AG08395 (cell line): ENCODE data around the gene RELN.
"Not testable (repeated sequence)": the region's sequence is repeated elsewhere in the genome, so short reads cannot be mapped to it uniquely, and the experiment has no call there.

ENCODE experiments used
- DNase-seq: peaks from one replicate; pipeline ENCODE4 v3.0.0; 2012; ENCODE audit warnings: mixed read lengths, low spot score

RELN gene

GRCh38 chr7:103560136-103560535, 429.3 kb downstream of the RELN start:
- no peak for DNase-seq

DNA sequence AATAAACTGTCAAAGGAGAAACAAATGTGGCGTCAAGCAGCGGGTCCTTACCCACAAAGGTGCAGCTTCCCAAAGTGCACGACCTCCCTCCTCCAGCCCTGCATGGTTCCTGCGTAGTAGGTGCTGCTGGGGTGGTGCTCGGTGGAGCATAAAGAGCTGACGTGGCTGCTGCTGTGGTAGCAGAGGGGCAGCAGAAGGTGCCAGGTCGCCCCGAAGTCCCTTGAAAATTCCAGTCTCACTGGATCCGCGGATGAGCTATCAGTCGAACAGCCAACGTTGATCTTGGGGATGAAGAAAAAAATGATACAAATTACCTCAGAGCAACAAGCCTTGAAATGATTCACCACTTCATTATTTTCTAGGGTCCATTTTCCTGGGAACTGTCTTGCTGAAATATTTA, 438.4 kb downstream of the RELN start:
- no peak for DNase-seq

DNA sequence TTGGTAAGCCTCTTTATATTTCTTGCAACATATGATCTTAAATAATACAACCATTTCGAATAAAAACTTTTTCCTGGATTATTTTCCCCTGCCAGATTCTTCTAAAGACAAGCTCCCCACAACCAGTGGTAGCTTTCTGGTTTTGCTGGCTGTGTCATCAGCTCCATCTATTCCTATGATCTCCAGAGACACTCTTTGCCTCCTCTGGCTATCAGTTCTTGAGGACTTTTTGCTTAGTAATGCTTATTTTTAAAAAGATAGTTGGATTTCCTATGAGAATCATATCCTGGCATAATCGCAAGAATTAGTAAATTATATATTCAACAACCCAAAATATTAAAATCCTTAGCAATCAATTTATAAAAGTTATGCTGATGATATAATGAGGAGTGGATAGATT, 439.7 kb downstream of the RELN start:
- DNase-seq: no peak

GRCh38 chr7:103547451-103548284, 441.8 kb downstream of the RELN start:
- DNase-seq: no peak

DNA sequence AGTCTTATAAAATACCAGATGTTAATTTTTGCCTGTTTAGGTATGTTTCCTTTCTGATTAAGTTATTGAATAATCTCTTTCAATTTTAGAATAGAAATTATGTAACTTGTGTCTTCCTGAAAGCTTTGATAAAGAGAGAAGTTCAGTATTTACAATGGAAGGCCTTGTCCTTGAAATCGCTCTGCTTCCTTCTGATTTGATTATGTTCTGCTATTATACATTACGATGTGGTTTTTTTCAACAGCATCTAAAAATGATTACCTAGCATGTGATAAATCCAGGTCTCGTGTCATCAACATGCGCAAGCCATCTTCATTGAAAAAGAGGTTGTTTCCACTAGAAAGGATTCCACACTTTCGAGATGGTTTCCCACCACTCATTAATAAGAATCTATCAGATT, 447.0 kb downstream of the RELN start:
- no peak for DNase-seq

DNA sequence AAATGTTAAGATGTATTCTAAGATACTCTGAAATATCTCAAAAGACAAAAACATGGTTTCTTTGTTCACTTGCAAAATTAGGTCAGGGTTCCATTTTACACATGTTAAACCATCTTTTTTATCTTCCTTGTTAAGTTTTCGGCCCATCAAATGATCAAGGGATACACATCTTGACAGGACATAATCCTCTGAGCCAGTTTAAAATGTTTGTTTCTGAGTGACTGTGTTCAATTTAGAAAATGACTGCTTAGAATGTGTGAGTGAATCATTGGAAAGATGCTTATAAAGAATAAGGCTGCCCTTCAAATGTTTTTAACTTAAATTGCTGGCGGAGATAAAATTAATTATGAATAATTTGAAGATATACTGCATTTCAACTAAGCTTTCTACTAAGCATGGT, 447.5 kb downstream of the RELN start:
- no peak for DNase-seq

DNA sequence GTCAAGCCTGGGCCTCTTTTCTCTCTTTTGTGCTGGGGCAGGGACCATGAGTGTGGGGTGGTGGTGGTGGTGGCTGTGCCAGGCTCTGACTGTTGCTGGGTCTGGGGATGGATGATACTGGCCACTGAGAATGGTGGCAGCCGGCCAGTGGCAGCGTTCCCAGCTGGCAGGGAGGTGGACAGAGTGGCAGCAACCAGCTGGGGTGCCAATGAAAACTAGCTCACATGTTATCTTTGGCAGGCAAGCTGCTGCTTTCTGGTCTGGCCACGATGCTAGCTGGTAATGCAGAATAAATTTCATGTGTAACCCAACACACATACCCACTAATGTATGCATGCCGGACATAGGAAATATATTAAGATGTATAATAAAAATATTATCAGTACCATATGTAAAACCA, 448.4 kb downstream of the RELN start:
- DNase-seq: no peak

- DNase-seq: no peak
Measured at GRCh38 chr7:103540338-103540737, 449.1 kb downstream of the RELN start.

DNA sequence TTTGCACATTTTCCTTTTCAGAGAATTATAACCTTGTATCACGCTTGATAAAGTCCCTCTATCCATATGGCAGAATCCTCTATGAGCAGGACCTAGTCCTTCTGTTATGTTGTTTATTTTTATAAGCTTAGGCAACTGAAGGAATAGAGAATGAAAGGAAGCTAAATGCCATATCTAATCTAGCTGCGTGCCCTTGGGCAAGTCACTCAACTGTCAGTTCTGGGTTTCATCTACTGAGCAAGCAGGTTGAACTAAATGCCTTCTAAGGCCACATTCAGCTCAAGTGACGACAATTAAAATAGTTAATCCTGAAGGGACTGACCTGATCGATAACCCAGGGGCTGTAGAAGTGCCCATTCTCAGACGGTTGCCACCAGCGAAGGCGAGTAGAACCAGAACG, 449.6 kb downstream of the RELN start:
- DNase-seq: no peak

DNA sequence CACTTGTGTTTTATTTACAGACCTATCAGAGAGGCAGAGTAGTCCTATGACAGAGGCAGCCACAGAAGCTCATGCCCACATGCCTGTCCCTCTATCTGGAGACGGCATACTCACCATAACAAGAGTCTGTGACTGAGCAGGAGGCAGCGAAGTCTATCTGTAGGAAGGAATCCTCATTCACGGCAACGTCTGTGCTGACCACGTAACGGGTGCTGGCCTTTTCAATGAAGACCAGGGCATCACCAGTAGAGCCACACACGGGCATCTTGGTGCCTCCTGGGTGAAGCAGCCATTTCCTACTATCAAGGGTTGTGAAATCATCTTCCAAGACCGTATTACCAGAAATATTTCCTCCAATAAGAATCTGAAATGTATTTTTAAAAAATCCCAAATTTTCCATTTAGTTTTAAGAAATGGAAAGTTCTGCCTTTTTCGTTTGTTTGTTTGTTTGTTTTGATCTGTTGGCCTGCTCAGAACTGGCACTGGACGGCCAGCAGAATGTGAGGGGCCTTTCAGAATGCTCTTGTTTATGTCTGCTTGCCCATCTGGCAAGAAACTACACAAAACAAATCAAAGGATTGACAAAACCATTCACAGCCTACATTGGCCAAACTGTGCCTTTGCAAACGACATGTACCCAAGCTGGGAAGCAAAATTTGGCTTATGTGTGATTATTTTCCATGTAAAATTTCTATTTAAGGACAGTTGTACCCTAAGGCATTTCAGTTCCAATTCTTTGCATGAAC, 450.3 kb downstream of the RELN start:
- no peak for DNase-seq

DNA sequence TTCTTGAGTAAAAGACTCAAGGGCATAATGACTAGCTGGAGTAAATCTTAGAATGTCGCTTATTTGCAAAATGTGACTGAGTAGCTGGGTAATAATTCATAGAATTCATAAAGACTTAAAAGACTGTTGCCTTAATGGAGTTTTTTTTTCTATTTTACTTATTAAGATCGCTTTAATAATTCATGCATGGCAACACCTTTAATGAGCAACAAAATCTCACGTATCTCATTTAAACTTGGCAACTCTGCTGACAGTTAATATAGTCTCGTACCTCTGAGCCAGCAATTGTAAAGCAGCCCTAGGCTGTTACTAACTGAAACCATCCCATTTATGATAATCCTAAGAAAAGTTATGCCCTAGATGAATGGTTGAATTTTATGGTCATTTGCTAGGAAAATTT, 455.7 kb downstream of the RELN start:
- DNase-seq: no peak

DNA sequence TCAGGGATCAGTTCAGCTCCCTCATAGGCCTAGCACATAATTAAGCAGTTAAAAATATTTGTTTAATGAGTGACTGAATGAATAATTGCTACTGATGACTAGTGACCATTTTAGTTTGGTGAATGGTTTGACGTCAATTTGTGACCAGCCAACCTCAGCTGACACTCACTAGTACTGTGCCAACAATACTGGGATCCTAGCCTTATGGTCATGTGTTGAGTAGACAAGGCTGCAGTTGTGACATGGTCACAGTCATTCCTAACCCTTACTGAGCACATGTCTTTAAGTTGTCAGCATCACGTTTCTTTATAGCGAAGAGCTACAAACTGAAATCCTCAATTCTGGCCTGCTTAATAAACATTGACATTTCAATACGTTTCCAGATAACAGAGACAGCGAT, 456.5 kb downstream of the RELN start:
- no peak for DNase-seq

- DNase-seq: no peak
Measured at GRCh38 chr7:103528152-103528551, 461.3 kb downstream of the RELN start.

GRCh38 chr7:103525937-103526336, 463.5 kb downstream of the RELN start:
- no peak for DNase-seq

- DNase-seq: peak; percentile 14
Measured at GRCh38 chr7:103524042-103524907, 465.2 kb downstream of the RELN start.

GRCh38 chr7:103521937-103522336, 467.5 kb downstream of the RELN start:
- no peak for DNase-seq

DNA sequence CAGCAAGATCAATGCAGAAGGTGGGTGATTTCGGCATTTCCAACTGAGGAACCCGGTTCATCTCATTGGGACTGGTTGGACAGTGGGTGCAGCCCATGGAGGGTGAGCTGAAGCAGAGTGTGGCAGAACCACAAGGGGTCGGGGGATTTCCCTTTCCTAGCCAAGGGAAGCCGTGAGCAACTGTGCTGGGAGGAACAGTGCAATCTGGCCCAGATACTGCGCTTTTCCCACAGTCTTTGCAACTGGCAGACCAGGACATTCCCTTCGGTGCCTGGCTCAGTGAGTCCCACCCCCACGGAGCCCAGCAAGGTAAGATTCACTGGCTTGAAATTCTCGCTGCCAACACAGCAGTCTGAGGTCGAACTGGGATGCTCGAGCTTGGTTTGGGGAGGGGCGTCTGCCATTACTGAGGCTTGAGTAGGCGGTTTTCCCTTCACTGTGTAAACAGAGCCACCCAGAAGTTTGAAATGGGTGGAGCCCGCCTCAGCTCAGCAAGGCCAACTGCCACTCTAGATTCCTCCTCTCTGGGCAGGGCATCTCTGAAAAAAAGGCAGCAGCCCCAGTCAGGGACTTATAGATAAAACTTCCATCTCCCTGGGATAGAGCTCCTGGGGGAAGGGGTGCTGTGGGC, 484.8 kb downstream of the RELN start:
- DNase-seq: no peak

DNA sequence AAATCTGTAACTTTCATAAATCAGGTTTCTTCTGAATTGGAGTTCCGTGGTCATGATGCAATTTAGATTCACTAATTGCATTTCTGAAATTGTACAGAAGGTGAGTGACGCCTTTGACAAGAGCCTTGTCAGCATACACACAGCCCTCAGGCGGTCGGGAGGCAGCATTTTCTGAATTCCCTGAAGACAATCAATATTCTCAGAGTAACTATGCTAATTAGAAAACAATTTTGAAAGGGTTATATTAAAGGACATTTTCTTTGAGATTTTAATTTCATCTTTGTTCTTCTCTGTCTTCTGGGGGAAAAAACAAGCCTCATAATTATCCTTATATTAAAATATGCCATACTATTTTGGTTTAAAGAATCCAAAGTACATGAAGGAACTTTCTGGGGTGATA, 488.3 kb downstream of the RELN start:
- no peak for DNase-seq

DNA sequence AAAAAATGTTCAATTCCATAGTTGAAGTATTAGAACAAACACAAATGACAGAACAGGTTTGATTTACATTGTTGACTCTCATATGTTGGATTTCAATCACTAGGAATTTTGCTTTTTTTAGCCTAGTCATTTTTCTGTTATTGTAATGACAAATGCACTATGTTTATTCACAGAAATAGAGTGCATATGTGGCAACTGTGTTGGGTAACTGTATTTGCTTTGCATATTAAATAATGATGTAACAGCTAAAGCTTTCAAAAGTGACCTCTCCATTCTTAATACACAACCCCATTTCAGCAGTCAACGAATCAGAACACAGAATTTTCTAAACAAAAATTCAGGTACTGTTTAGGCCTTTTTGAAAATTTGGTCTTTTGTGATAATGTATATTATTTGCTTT, 489.5 kb downstream of the RELN start:
- no peak for DNase-seq

DNA sequence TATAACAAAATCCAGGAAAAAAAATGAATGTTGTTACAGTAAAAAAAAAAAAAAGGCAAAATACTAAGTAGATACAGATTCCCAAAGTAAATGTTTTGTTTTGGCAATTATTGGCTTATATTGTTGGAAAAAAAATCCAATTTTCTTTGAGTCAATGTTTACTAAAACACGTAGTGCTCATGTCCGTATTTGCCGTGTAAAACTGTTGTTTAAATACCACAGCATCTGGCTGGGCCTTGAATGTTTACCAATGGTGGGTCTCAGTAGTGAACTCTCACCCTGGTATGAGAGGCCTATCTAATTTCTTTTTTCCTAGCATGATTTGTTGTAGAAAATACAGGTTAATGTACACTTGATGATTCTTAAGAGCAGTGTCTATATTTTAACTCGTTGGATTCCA, 502.0 kb downstream of the RELN start:
- no peak for DNase-seq

DNA sequence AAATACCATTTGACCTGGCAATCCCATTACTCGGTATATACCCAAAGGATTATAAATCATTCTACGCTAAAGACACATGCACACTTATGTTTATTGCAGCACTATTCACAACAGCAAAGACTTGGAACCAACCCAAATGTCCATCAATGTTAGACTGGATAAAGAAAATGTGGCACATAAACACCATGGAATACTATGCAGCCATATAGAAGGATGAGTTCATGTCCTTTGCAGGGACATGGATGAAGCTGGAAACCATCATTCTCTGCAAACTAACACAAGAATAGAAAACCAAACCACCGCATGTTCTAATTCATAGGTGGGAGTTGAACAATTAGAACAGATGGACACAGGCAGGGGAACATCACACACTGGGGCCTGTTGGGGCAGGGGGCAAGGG, 502.6 kb downstream of the RELN start:
- DNase-seq: not testable (repeated sequence)

GRCh38 chr7:103480771-103481170, 508.7 kb downstream of the RELN start:
- DNase-seq: no peak
